Liver (tissue), 9 donors: ENCODE data around the gene ZNF778. TPM values are rescaled to one million over a fixed set of nuclear protein-coding genes. Genes with fewer than 3 reads are reported as not detected.

Experiments
- DNase-seq: peaks from one replicate; pipeline ENCODE4 v3.0.0-alpha.2; 2017; ENCODE audit warnings: low spot score
- H3K27ac ChIP-seq, 2 donors: one replicate each; pipeline ENCODE4 v1.7.0; 2013; ENCODE audit warnings: inconsistent platforms in 2 of 2, low read length in 2 of 2, control low read depth in 1 of 2, low read depth in 1 of 2, mild to moderate bottlenecking in 1 of 2
- H3K27me3 ChIP-seq, 4 donors: one replicate each; pipeline versions ENCODE4 v1.6.1 to v1.7.0; 2013; ENCODE audit warnings: low read length in 3 of 4, inconsistent platforms in 1 of 4, mild to moderate bottlenecking in 1 of 4, moderate library complexity in 1 of 4; ENCODE audit not compliant: control insufficient read depth in 4 of 4, insufficient read depth in 4 of 4
- H3K36me3 ChIP-seq, 4 donors: one replicate each; pipeline versions ENCODE4 v1.6.1 to v1.7.0; 2013; ENCODE audit warnings: low read length in 3 of 4, mild to moderate bottlenecking in 3 of 4, low read depth in 1 of 4, moderate library complexity in 1 of 4; ENCODE audit not compliant: control insufficient read depth in 4 of 4, insufficient read depth in 3 of 4
- H3K4me1 ChIP-seq, 4 donors: one replicate each; pipeline versions ENCODE4 v1.6.1 to v1.7.0; 2013; ENCODE audit warnings: low read length in 3 of 4, mild to moderate bottlenecking in 3 of 4, moderate library complexity in 1 of 4; ENCODE audit not compliant: control insufficient read depth in 4 of 4, insufficient read depth in 4 of 4
- H3K4me3 ChIP-seq, 3 donors: one replicate each; pipeline versions ENCODE4 v1.6.1 to v1.7.0; 2013; ENCODE audit warnings: low read length in 3 of 3, control low read depth in 1 of 3, low read depth in 1 of 3, mild to moderate bottlenecking in 1 of 3
- H3K9ac ChIP-seq, 2 donors: one replicate each; pipeline ENCODE4 v1.7.0; 2013; ENCODE audit warnings: low read length in 2 of 2, mild to moderate bottlenecking in 2 of 2, moderate library complexity in 2 of 2, control low read depth in 1 of 2, low read depth in 1 of 2
- H3K9me3 ChIP-seq, 4 donors: one replicate each; pipeline versions ENCODE4 v1.6.1 to v1.7.0; 2013; ENCODE audit warnings: low read length in 3 of 4; ENCODE audit not compliant: control insufficient read depth in 4 of 4
- CTCF ChIP-seq: fragments of 150-350 bp; IDR thresholded peaks from 2 replicates; pipeline ENCODE4 v1.5.1; 2017; ENCODE audit warnings: improper control_type of control experiment, low read depth, low read length; ENCODE audit not compliant: missing input control
- FOXA1 ChIP-seq: IDR thresholded peaks from 2 replicates; pipeline ENCODE4 v1.6.1; 2016; ENCODE audit warnings: antibody characterized with exemption
- FOXA2 ChIP-seq: IDR thresholded peaks from 2 replicates; pipeline ENCODE4 v1.6.1; 2016; ENCODE audit warnings: antibody characterized with exemption
- HNF4A ChIP-seq, 2 donors: conservative IDR thresholded peaks; 2 replicates each; pipeline ENCODE4 v1.6.1; 2016; ENCODE audit warnings: antibody characterized with exemption in 2 of 2, mild to moderate bottlenecking in 2 of 2
- JUND ChIP-seq, 2 donors: IDR thresholded peaks; 2 replicates each; pipeline ENCODE4 v1.6.1; 2016; ENCODE audit warnings: antibody characterized with exemption in 2 of 2
- MAX ChIP-seq: IDR thresholded peaks from 2 replicates; pipeline ENCODE4 v1.6.1; 2016; ENCODE audit warnings: antibody characterized with exemption
- RAD21 ChIP-seq, 2 donors: IDR thresholded peaks; 2 replicates each; pipeline ENCODE4 v1.6.1; 2016; ENCODE audit warnings: antibody characterized with exemption in 2 of 2, mild to moderate bottlenecking in 2 of 2
- SP1 ChIP-seq: IDR thresholded peaks from 2 replicates; pipeline ENCODE4 v1.6.1; 2018; ENCODE audit warnings: antibody characterized with exemption, mild to moderate bottlenecking
- TAF1 ChIP-seq: conservative IDR thresholded peaks from 2 replicates; pipeline ENCODE4 v1.6.1; 2016; ENCODE audit warnings: antibody characterized with exemption, mild to moderate bottlenecking
- WGBS: extraction: QIAGEN DNeasy Blood & Tissue Kit; methylation state at CpG from one replicate; pipeline ENCODE4 v1.1.7; 2013; 5-methylcytosine and 5-hydroxymethylcytosine counted together
- polyA plus RNA-seq, 2 donors: library from polyadenylated mRNA; stranded (reverse) in 1 of 2; unstranded in 1 of 2; fragments of 200-250 nt in 1 of 2; fragments of >200 nt in 1 of 2; fragmentation: Nextera tagmentation in 1 of 2; extraction: Ambion mirVana in 1 of 2; gene quantifications; one replicate each; pipeline versions ENCODE4 v1.2.1 to v1.2.3, GENCODE V29; 2013 to 2015
- total RNA-seq, 2 donors: library from RNA; depleted of rRNA; stranded (reverse); fragments of >200 nt; gene quantifications; one replicate each; pipeline ENCODE4 v1.2.3, GENCODE V29; 2014
- donor health status: healthy.
- donor health status: healthy.
- donor health status: healthy.
- donor health status: healthy.
- donor health status: healthy.

The ZNF778 gene
- total and polyA plus RNA-seq, 4 donors: 0.75 to 9.2 (median 4.2) TPM

DNA sequence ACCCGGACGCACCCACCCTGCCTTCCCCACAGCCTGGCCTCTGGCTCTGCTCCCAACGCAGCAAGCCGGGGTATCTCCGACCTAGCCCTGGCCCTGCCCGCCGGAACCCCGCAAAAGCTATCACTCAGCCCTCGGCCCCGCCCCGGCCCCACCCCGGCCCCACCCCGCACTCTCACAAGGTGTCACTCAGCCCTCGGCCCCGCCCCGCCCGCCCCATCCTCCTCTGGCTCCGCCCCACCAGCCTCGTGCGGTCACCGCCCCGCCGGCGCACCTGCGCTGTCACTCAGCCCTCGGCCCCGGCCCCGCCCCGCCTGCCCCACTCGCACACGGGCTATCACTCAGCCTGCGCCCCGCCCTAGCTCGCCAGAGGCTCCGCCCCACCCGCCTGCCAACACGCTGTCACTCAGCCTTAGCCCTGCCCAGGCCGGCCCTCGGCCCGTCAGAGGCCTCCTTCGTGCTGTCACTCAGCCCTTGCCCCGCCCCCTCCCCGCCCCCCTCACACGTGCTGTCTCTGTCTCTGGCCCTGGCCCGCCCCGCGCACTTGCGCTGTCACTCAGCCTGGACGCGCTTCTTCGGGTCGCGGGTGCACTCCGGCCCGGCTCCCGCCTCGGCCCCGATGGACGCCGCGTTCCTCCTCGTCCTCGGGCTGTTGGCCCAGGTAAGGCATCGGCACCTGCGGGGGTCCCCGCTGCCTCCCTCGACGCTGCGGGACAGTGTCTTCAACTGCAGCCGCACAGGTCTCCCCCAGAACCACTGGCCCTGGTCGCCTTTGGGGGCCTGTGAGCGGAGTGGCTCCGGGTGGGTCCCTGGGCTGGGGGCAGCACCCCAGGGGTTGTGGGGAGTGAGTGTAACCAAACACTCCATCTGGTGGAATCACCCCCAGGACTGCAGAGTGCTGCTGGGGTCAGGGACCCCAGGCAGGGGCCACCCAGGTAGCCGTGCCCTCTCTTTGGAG, 46.0 kb upstream of the ZNF778 start, which contains the start of gene CDH15:
Gene CDH15, plus strand, starts transcription at position 533 of the 955 bp plus-strand sequence. Its CDS starts 84 bp downstream, at position 617.
- Histone ChIP-seq H3K9ac (no peak within 1 kb of the TSS), H3K36me3 (no peaks in the 10 kb centered on the region), H3K4me1 (peaks cover 3 to 14% (median 7%) of the 10 kb centered on the region in 4 donors), H3K27me3 (peaks cover 0 to 3% (median 0%) of the 10 kb centered on the region in 4 donors), H3K4me3 (peak within 1 kb of the TSS in 1 of 3 donors; percentile 9), H3K9me3 (no peaks in the 10 kb centered on the region), H3K27ac (no peak within 1 kb of the TSS)
- 10% methylated on average over 74 of the region's 74 CpGs for WGBS
- TF ChIP-seq SP1 (peak; percentile 19), RAD21 (IDR thresholded peaks at IDR 0.05) (no peak)
- DNase-seq: peak; percentile 93

DNA sequence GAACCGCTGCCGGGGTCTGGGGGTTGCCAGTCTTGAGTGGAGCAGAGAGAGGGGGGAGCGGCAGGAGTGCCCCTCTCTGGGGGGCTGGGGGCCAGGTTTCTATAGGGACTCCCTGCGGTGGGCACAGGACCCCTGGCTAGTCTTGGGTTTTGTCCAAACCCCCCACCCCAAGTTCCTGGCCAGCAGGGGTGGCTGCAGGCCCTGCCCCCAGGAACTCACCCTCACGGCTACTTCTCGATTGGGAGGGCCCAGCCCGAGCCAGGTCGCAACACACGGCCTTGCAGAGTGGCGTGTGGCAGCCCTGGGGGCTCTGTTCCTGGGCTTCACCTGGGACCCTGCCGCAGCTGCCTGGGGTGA, 45.4 kb upstream of the ZNF778 start:
- 84% methylated on average over 11 of the region's 11 CpGs for WGBS

GRCh38 chr16:89172528-89173173, 44.9 kb upstream of the ZNF778 start:
- Histone ChIP-seq H3K27me3 (peaks cover 0 to 3% (median 0%) of the 10 kb centered on the region in 4 donors), H3K4me1 (peaks cover 3 to 8% (median 4%) of the 10 kb centered on the region in 4 donors), H3K9me3 (no peaks in the 10 kb centered on the region), H3K27ac (no peak overlapping the region), H3K36me3 (no peaks in the 10 kb centered on the region), H3K9ac (no peak overlapping the region), H3K4me3 (no peak overlapping the region)
- no peak for DNase-seq
- TF ChIP-seq FOXA1 (no peak), HNF4A (conservative IDR thresholded peaks at IDR 0.05) (peak; percentile 7 to 13), FOXA2 (no peak)
- WGBS: 52% methylated on average over 13 of the region's 13 CpGs

More for the DNA sequence above, 45.4 kb upstream of the ZNF778 start:
- Histone ChIP-seq H3K4me1 (peaks cover 3 to 13% (median 5%) of the 10 kb centered on the region in 4 donors), H3K27ac (no peak overlapping the region), H3K36me3 (no peaks in the 10 kb centered on the region), H3K27me3 (peaks cover 0 to 3% (median 0%) of the 10 kb centered on the region in 4 donors), H3K9ac (no peak overlapping the region), H3K9me3 (no peaks in the 10 kb centered on the region), H3K4me3 (no peak overlapping the region)
- no peak for DNase-seq
- TF ChIP-seq MAX: no peak
- TF ChIP-seq CTCF: no peak
- TF ChIP-seq JUND (IDR thresholded peaks at IDR 0.05): no peak
- no peak for TF ChIP-seq TAF1
